Retina (tissue), 1 donor: ENCODE results near the gene KCNIP1.

Experiments used
- DNase-seq: peaks from one replicate; pipeline ENCODE4 v3.0.0-alpha.2; 2016

Gene KCNIP1

DNA sequence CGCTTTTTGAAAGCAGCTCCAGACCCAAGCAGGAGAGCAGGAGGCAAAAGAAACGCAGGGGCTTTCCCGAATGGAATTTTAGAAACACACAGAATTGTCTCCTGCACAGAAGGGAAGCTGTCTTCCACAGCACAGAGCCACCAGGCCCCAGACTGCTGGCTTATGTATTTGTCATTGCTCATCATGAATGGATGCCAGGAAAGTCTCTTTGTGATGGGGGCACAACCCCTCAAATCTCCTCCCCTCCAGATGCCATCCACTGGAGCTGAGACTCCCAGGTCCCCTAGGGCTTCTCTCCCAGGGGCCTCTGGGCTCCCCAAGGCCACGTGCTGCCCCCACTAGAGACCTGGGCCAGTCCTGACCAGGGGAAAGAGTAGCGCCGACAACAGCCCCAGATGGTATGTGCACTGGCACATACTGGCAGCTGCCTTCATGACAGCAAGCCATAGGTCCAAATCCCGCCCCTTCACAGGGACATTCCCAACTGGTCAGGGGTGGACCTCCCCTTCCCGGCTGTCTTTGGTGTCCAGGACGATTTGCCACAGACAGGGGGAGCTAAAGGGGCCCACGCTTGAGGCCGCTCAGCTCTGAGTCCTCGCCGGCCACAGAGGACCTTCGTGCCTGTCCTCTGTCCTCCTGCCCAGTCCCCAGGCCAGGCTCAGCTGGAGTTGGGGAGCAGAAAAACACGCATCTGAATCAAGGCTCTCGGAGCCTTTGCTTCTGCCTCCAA is 127.8 kb downstream of the KCNIP1 start:
- peak; percentile 57 for DNase-seq

GRCh38 chr5:170632266-170632984 is 128.6 kb downstream of the KCNIP1 start:
- no peak for DNase-seq

- DNase-seq: peak; percentile 97
These were observed 129.1 kb downstream of the KCNIP1 start for GRCh38 chr5:170632985-170633234.

GRCh38 chr5:170633235-170634081 is 129.6 kb downstream of the KCNIP1 start:
- DNase-seq: peak; percentile 59

DNA sequence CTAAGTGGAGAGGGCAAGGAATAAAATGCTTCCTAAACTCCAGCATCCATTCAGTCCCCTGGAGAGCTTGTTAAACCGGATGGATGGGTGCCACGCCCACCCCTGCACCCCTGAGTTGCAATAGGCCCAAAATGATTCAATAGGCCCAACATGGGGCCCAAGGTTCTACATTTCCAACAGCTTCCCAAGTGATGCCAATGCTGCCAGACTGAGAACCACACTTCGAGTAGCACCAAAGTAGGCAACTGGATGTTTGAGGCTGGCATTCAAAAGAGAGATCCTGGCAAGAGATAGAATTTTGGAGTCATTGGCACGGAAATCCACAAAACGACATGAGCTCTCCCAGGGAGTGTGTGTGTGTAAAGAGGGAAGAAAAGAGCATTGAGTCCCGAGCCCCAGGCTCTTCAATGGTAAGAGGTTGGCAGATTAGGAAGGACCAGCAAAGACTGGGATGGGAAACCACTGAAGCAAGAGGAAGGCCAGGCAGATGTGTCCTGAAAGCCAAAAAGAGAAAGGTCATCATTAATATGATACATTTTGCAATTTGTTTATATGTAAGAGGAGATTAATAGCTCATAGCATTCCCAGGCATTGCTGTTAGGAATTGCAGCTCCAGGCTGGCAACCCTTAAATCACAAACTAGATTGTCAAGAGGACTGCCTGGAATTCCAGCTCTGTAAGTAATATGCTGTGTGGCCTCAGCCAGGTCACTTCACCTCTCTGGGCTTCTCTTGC is 130.6 kb downstream of the KCNIP1 start:
- DNase-seq: no peak

DNA sequence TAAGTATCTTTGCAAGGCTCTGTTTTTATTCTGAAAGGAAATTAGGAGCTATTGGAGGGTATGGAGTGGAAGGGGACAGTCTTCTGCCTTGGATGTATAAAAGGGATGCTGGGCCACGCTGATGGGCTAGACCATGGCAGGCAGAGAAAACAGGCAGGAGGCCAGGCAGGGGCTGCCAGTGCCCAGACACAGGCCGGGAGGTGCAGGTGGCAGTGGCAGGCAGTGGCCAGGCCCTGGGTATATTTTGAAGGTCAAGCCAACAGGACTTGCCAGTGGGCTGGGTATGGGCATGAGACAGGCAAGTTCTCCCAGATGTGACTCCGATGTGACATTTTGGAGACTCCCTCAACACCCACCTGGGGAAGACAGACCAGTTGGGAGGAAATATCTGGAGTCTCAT is 131.9 kb downstream of the KCNIP1 start:
- DNase-seq: no peak

- DNase-seq: no peak
These were observed 132.4 kb downstream of the KCNIP1 start for GRCh38 chr5:170636206-170636605.

- DNase-seq: no peak
These were observed 133.1 kb downstream of the KCNIP1 start for GRCh38 chr5:170636801-170637477.

DNA sequence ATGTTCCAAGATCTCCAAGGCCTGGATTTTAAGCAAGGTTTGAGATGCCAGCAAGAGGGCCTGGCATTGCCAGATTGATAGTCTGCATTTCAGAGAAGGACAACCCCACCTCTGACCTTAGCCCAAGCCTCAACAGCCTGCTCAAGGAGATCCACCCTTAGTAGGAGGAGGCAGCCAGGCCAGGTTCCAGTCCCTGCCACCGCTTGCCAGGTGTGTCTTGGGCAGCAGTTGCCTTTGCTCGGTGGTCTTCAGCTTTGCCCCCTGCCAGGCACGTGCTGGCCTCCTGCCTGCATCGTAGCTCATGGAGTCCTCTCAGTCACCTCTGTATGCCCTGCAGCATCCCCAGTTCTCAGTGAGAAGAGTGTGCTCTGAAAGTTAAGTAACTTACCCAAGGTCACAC is 134.2 kb downstream of the KCNIP1 start:
- no peak for DNase-seq

DNA sequence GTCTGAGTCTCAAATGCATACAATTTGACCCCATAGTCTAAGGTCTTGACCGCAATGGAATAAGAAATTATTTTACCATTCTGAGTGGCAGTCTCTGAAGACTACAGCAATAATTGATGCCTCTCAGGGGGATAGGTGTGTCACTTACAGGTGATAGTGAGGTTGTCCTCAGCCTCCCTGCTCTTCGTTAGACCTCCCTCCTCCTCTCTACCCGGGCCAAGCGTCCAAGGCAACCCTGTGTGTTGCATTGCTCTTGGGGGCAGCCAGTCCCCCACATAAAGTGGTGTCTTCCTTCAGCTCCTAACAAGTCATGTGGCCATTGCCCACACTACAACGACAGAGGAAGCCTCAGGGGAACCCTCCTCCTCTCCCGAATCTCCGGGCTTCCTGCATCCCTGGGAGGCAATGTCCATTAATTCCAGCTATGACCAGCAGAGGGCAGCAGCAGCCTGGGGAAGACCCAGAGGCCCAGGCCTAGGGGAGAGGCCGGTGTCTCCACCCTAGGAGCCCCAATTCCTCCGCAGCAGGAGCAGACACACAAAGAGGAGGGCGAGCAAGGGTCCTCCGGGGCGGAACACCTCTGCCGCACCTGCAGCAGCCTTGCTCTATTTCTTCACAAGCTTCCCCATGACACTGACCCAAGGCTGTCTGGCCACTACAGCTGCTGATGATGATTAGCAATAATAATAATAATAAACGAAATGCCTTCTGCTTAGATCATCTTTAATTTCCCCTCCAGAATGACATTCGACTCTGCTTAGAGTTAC is 134.8 kb downstream of the KCNIP1 start:
- peak; percentile 86 for DNase-seq

GRCh38 chr5:170639221-170639925 is 135.6 kb downstream of the KCNIP1 start:
- no peak for DNase-seq

- no peak for DNase-seq
These were observed 137.1 kb downstream of the KCNIP1 start for GRCh38 chr5:170640731-170641588.

DNA sequence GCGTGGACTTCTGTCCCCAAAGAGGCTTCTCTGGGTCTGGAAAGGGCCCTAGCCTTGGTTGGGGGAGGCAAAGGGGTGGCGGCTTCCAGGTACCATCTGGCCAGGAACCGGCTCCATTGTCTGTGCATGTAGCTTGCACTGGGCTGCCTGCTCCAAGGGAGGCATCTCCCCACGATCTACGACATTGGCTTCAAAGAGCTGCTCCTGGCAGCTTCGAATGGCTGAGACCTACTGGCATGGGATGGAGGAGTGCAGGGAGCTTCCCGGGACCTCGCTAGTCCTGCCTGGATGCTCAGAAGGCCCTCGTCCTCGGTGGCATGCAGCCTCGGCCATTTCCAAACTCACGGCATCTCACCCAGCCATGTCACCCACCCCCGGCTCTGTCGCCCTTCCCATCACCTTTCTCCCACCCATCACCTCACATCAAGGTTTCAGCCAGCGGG is 137.8 kb downstream of the KCNIP1 start:
- DNase-seq: no peak

GRCh38 chr5:170642066-170642735 is 138.4 kb downstream of the KCNIP1 start:
- DNase-seq: no peak

GRCh38 chr5:170642776-170643436 is 139.1 kb downstream of the KCNIP1 start:
- no peak for DNase-seq

DNA sequence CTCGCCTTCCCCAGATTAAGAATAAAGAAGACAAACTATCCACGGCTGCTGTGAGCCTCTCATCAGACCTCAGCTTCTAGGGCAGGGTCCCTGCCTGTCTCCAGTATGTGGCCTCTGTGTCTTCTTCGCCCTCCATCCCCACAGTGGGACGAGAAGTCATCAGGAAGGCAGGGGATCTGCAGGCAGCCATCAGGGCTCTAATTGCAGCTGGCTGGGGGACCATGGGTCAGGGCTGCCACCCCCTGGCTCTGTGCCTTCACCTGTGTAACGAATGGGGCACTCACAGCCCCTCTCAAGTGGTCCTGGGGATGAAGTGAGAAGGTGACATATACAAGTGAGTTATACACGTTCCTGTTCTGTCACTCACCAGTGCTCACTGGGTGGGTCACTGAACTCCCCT is 139.8 kb downstream of the KCNIP1 start:
- DNase-seq: no peak

- DNase-seq: no peak
These were observed 140.7 kb downstream of the KCNIP1 start for GRCh38 chr5:170644501-170644900.

GRCh38 chr5:170648541-170648940 is 144.7 kb downstream of the KCNIP1 start:
- no peak for DNase-seq

DNA sequence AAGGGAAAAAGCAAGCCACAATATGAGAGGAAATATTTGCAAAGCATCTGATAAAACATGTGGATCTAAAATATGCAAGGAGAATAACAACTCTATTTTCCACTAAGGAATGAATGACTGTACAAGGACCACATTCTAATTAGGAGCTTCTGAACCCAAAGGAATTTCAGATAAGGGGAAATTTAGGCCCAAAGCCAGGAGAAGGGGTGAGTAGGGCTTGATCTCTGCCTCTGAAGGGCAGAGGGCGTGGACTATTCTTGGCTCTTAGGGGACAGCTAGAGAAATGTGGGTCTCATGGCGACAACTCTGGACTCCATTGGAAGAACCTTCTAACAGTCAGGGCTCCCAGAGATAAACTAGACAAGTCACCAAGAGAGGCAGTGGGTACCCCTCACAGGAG is 147.0 kb downstream of the KCNIP1 start:
- no peak for DNase-seq
